ENCODE measurements around the gene SLC16A13.

The SLC16A13 gene

GRCh38 chr17:7021993-7022778 lies 13.6 kb upstream of the SLC16A13 start:
- Histone ChIP-seq H3K4me2 (peak overlapping the region; percentile 54 to 88 (median 76)), H3K4me1 (peaks cover 44 to 78% (median 63%) of the 10 kb centered on the region in 10 experiments), H3K9me3 (replicated peaks in 1 of 11) (peaks cover 0 to 11% (median 0%) of the 10 kb centered on the region in 11 experiments; a peak in 7 of 22 replicates), H3K36me3 (peaks cover 0 to 15% (median 4%) of the 10 kb centered on the region in 11 experiments; a peak in 8 of 22 replicates), H4K20me1 (no peaks in the 10 kb centered on the region), H3K4me3 (peak overlapping the region; percentile 38 to 59 (median 48); a peak in 19 of 20 replicates), H3K9ac (peak overlapping the region; percentile 47 to 83 (median 73)), H3K27me3 (peaks cover 23 to 38% (median 31%) of the 10 kb centered on the region in 11 experiments), H3K27ac (peak overlapping the region in 10 of 11 experiments; percentile 36 to 88 (median 70); a peak in 19 of 22 replicates)
- TF ChIP-seq Cebpa-rat (IDR thresholded peaks at IDR 0.05), result no peak

GRCh38 chr17:7022781-7023571 lies 12.8 kb upstream of the SLC16A13 start, which contains the start of gene BCL6B:
Gene BCL6B, plus strand, starts transcription at chr17:7023050. Its CDS starts 622 bp downstream, at chr17:7023672.
- Histone ChIP-seq H3K36me3 (peaks cover 0 to 22% (median 0%) of the 10 kb centered on the region in 11 experiments; a peak in 6 of 22 replicates), H3K9me3 (replicated peaks in 1 of 11) (peaks cover 0 to 11% (median 0%) of the 10 kb centered on the region in 11 experiments; a peak in 7 of 22 replicates), H3K4me3 (peak within 1 kb of the TSS; percentile 38 to 59 (median 48); a peak in 19 of 20 replicates), H3K4me1 (peaks cover 37 to 76% (median 60%) of the 10 kb centered on the region in 10 experiments), H3K27ac (peak within 1 kb of the TSS in 10 of 11 experiments; percentile 36 to 88 (median 70); a peak in 19 of 22 replicates), H3K9ac (peak within 1 kb of the TSS; percentile 47 to 83 (median 73)), H3K4me2 (peak within 1 kb of the TSS; percentile 54 to 88 (median 76)), H4K20me1 (no peaks in the 10 kb centered on the region), H3K27me3 (peaks cover 23 to 38% (median 31%) of the 10 kb centered on the region in 11 experiments)
- no peak for TF ChIP-seq Cebpa-rat (IDR thresholded peaks at IDR 0.05)

- H3K27me3 ChIP-seq, result peaks cover 23 to 38% (median 31%) of the 10 kb centered on the region in 11 experiments
- H3K4me2 ChIP-seq, result peak overlapping the region; percentile 47 to 88 (median 75); a peak in 21 of 22 replicates
- peak overlapping the region in 6 of 11 experiments; percentile 60 to 83 (median 78); a peak in 10 of 22 replicates for H3K9ac ChIP-seq
- H3K27ac ChIP-seq, result peak overlapping the region in 8 of 11 experiments; percentile 50 to 88 (median 76); a peak in 15 of 22 replicates
- H3K4me1 ChIP-seq, result peaks cover 32 to 75% (median 60%) of the 10 kb centered on the region in 10 experiments
- H3K4me3 ChIP-seq, result peak overlapping the region in 7 of 10 experiments; percentile 7 to 53 (median 39); a peak in 11 of 20 replicates
- no peak for TF ChIP-seq Cebpa-rat (IDR thresholded peaks at IDR 0.05)
- H3K9me3 ChIP-seq (replicated peaks in 1 of 11), result peaks cover 0 to 11% (median 0%) of the 10 kb centered on the region in 11 experiments; a peak in 7 of 22 replicates
- H4K20me1 ChIP-seq, result no peaks in the 10 kb centered on the region
- peaks cover 0 to 22% (median 0%) of the 10 kb centered on the region in 11 experiments; a peak in 6 of 22 replicates for H3K36me3 ChIP-seq
Measured at GRCh38 chr17:7023576-7024401, 12.0 kb upstream of the SLC16A13 start.

- Histone ChIP-seq H3K27ac (0 out of 22 replicates have a peak overlapping the region, but pooled peaks of 2 of the 11 experiments have one; percentile 1 to 37), H3K9ac (no peak overlapping the region), H3K4me2 (peak overlapping the region in 8 of 11 experiments; percentile 13 to 59 (median 30); a peak in 13 of 22 replicates), H3K27me3 (peaks cover 23 to 38% (median 31%) of the 10 kb centered on the region in 11 experiments), H3K9me3 (replicated peaks in 1 of 11) (peaks cover 0 to 11% (median 0%) of the 10 kb centered on the region in 11 experiments; a peak in 7 of 22 replicates), H3K4me3 (no peak overlapping the region), H3K4me1 (peaks cover 37 to 75% (median 63%) of the 10 kb centered on the region in 10 experiments), H3K36me3 (peaks cover 0 to 22% (median 0%) of the 10 kb centered on the region in 11 experiments; a peak in 6 of 22 replicates), H4K20me1 (no peaks in the 10 kb centered on the region)
- TF ChIP-seq Cebpa-rat (IDR thresholded peaks at IDR 0.05), result no peak
Measured at GRCh38 chr17:7024402-7024785, 11.4 kb upstream of the SLC16A13 start.

- Histone ChIP-seq H3K36me3 (peaks cover 0 to 22% (median 0%) of the 10 kb centered on the region in 11 experiments; a peak in 6 of 22 replicates), H3K27ac (0 out of 22 replicates have a peak overlapping the region, but pooled peaks of 1 of the 11 experiments have one; percentile 17), H3K9ac (no peak overlapping the region), H4K20me1 (no peaks in the 10 kb centered on the region), H3K9me3 (replicated peaks in 1 of 11) (peaks cover 0 to 11% (median 0%) of the 10 kb centered on the region in 11 experiments; a peak in 7 of 22 replicates), H3K4me2 (peak overlapping the region in 4 of 11 experiments; percentile 8 to 59 (median 38); a peak in 4 of 22 replicates), H3K27me3 (peaks cover 23 to 38% (median 31%) of the 10 kb centered on the region in 11 experiments), H3K4me3 (no peak overlapping the region), H3K4me1 (peaks cover 38 to 76% (median 64%) of the 10 kb centered on the region in 10 experiments)
- TF ChIP-seq Cebpa-rat (IDR thresholded peaks at IDR 0.05), result no peak
Measured at GRCh38 chr17:7025245-7025644, 10.6 kb upstream of the SLC16A13 start.

- H3K9me3 ChIP-seq (replicated peaks in 1 of 11), result peaks cover 0 to 11% (median 0%) of the 10 kb centered on the region in 11 experiments; a peak in 7 of 22 replicates
- no peaks in the 10 kb centered on the region for H4K20me1 ChIP-seq
- peaks cover 27 to 76% (median 60%) of the 10 kb centered on the region in 10 experiments for H3K4me1 ChIP-seq
- peak overlapping the region in 3 of 11 experiments; percentile 20 to 92 (median 89); a peak in 4 of 22 replicates for H3K27ac ChIP-seq
- peak overlapping the region in 4 of 11 experiments; percentile 17 to 92 (median 28); a peak in 6 of 22 replicates for H3K4me2 ChIP-seq
- peaks cover 0 to 22% (median 0%) of the 10 kb centered on the region in 11 experiments; a peak in 6 of 22 replicates for H3K36me3 ChIP-seq
- H3K9ac ChIP-seq, result no peak overlapping the region; a peak in 1 of 22 replicates
- no peak for TF ChIP-seq Cebpa-rat (IDR thresholded peaks at IDR 0.05)
- peaks cover 21 to 31% (median 27%) of the 10 kb centered on the region in 11 experiments for H3K27me3 ChIP-seq
- H3K4me3 ChIP-seq, result no peak overlapping the region
Measured at GRCh38 chr17:7026471-7027115, 9.2 kb upstream of the SLC16A13 start.

- H3K27me3 ChIP-seq, result peaks cover 14 to 23% (median 20%) of the 10 kb centered on the region in 11 experiments
- H4K20me1 ChIP-seq, result no peaks in the 10 kb centered on the region
- H3K9ac ChIP-seq, result peak overlapping the region in 1 of 11 experiments; percentile 18; a peak in 2 of 22 replicates
- peaks cover 21 to 77% (median 58%) of the 10 kb centered on the region in 10 experiments for H3K4me1 ChIP-seq
- no peak overlapping the region for H3K4me3 ChIP-seq
- TF ChIP-seq Cebpa-rat (IDR thresholded peaks at IDR 0.05), result no peak
- peaks cover 0 to 22% (median 0%) of the 10 kb centered on the region in 11 experiments; a peak in 6 of 22 replicates for H3K36me3 ChIP-seq
- H3K4me2 ChIP-seq, result peak overlapping the region in 6 of 11 experiments; percentile 16 to 92 (median 24); a peak in 7 of 22 replicates
- H3K27ac ChIP-seq, result peak overlapping the region in 5 of 11 experiments; percentile 7 to 96 (median 90); a peak in 8 of 22 replicates
- peaks cover 0 to 11% (median 0%) of the 10 kb centered on the region in 11 experiments; a peak in 7 of 22 replicates for H3K9me3 ChIP-seq (replicated peaks in 1 of 11)
Measured at GRCh38 chr17:7027335-7027734, 8.5 kb upstream of the SLC16A13 start.
